GM19043 (cell line): ENCODE measurements around the gene PCLAF.
"Not testable (repeated sequence)": the region's sequence is repeated elsewhere in the genome, so short reads cannot be mapped to it uniquely, and the experiment has no call there.

Experiments used
- ATAC-seq: cut with Tn5 transposase; IDR thresholded peaks from one replicate; pipeline ENCODE4 v1.9.1; 2021; ENCODE audit warnings: low read depth; ENCODE audit not compliant: unreplicated experiment

The PCLAF gene

GRCh38 chr15:64371383-64371782 is 9.9 kb downstream of the PCLAF start:
- not testable (repeated sequence) for ATAC-seq

GRCh38 chr15:64369078-64369607 is 12.1 kb downstream of the PCLAF start:
- ATAC-seq: no peak

- no peak for ATAC-seq
Measured at GRCh38 chr15:64361259-64361658, 20.0 kb downstream of the PCLAF start.

- no peak for ATAC-seq
Measured at GRCh38 chr15:64356710-64357040, 24.6 kb downstream of the PCLAF start.

- ATAC-seq: peak; percentile 96
Measured at GRCh38 chr15:64355944-64356709, 25.1 kb downstream of the PCLAF start, which contains the start of gene CSNK1G1. Gene CSNK1G1 (minus strand): TSS chr15:64356173. CDS start chr15:64300499, 55,674 bp downstream.

- no peak for ATAC-seq
Measured at GRCh38 chr15:64355348-64355943, 25.8 kb downstream of the PCLAF start.

- ATAC-seq: no peak
Measured at GRCh38 chr15:64354688-64355344, 26.4 kb downstream of the PCLAF start.

- no peak for ATAC-seq
Measured at GRCh38 chr15:64351265-64351664, 30.0 kb downstream of the PCLAF start.

- no peak for ATAC-seq
Measured at GRCh38 chr15:64349375-64349774, 31.9 kb downstream of the PCLAF start.

GRCh38 chr15:64348455-64348854 is 32.8 kb downstream of the PCLAF start:
- no peak for ATAC-seq

GRCh38 chr15:64346242-64346641 is 35.0 kb downstream of the PCLAF start:
- not testable (repeated sequence) for ATAC-seq

GRCh38 chr15:64344651-64345294 is 36.5 kb downstream of the PCLAF start:
- no peak for ATAC-seq

GRCh38 chr15:64343841-64344240 is 37.4 kb downstream of the PCLAF start:
- ATAC-seq: no peak

GRCh38 chr15:64343222-64343621 is 38.0 kb downstream of the PCLAF start:
- ATAC-seq: no peak

GRCh38 chr15:64341961-64342360 is 39.3 kb downstream of the PCLAF start:
- ATAC-seq: no peak

GRCh38 chr15:64340355-64340754 is 40.9 kb downstream of the PCLAF start:
- ATAC-seq: no peak

GRCh38 chr15:64337761-64338160 is 43.5 kb downstream of the PCLAF start:
- ATAC-seq: no peak

GRCh38 chr15:64333986-64334929 is 47.0 kb downstream of the PCLAF start:
- no peak for ATAC-seq

GRCh38 chr15:64333516-64333915 is 47.7 kb downstream of the PCLAF start:
- ATAC-seq: no peak

- ATAC-seq: not testable (repeated sequence)
Measured at GRCh38 chr15:64331668-64332067, 49.6 kb downstream of the PCLAF start.
